Thoracic aorta (tissue), 2 donors: Measurements from ENCODE around the gene CDC42SE1. TPM values are rescaled to one million over a fixed set of nuclear protein-coding genes. Genes with fewer than 3 reads are reported as not detected.

ENCODE experiments used
- ATAC-seq: fragments of 150-250 bp; one replicate; pipeline ENCODE4 v1.8.0; 2017; ENCODE audit warnings: low read depth; ENCODE audit not compliant: insufficient number of reproducible peaks, low FRiP score
- DNase-seq: peaks from one replicate; pipeline ENCODE4 v3.0.0-alpha.2; 2020; ENCODE audit warnings: low spot score
- H3K27ac ChIP-seq, 2 donors: fragments of 200-600 bp; sonication (generic); 1 replicate in 1 of 2; 2 replicates in 1 of 2; pipeline ENCODE4 v1.5.1; 2016; ENCODE audit warnings: mild to moderate bottlenecking in 2 of 2, moderate library complexity in 2 of 2
- H3K27me3 ChIP-seq: fragments of 200-600 bp; sonication (generic); replicated peaks from 2 replicates; pipeline ENCODE4 v1.6.0; 2016; ENCODE audit warnings: mild to moderate bottlenecking; ENCODE audit not compliant: insufficient read depth
- H3K36me3 ChIP-seq: fragments of 200-600 bp; sonication (generic); one replicate; pipeline ENCODE4 v1.5.1; 2016
- H3K4me1 ChIP-seq, 2 donors: fragments of 200-600 bp; sonication (generic); 1 replicate in 1 of 2; 2 replicates in 1 of 2; pipeline versions ENCODE4 v1.5.1 to v1.6.0; 2016; ENCODE audit warnings: low read depth in 2 of 2, mild to moderate bottlenecking in 1 of 2; ENCODE audit not compliant: control insufficient read depth in 1 of 2
- H3K4me3 ChIP-seq: fragments of 200-600 bp; sonication (generic); 2 replicates; pipeline ENCODE4 v1.5.1; 2016; ENCODE audit warnings: mild to moderate bottlenecking
- H3K9me3 ChIP-seq: fragments of 200-600 bp; sonication (generic); 2 replicates; pipeline ENCODE4 v1.5.1; 2016
- total RNA-seq, 2 donors: library from RNA; depleted of rRNA; stranded (reverse); fragments of >200 nt; gene quantifications; one replicate each; pipeline versions ENCODE4 v1.1.0 to v1.2.3, GENCODE V29; 2016
- TF ChIP-seq, protein P1 (sequence below): fragments of 200-600 bp; sonication (generic); IDR thresholded peaks from one replicate; pipeline ENCODE4 v1.5.1; 2019; ENCODE audit warnings: antibody characterized with exemption

Gene CDC42SE1
- total RNA-seq, 2 donors from 2014 or later: 66.2 to 134 TPM

DNA sequence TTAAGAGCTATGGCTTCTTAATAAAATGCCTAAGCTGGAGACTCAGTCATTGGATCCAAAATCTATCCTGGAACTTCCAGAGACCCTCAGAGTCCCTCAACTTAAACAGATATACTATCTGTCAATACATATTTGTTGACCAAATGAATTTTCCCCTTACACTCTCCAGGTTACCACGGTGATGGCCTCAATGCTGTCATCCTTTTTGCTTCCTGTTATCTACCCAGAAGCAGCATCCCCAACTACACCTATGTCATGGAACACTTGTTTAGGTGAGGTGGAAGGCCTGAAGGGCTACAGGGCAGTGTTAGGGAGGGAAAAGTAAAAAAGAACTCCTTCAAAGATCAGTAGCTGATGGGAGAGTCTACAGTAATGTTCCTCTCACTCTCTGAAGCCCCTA lies 16.3 kb downstream of the CDC42SE1 start:
- H3K9me3 ChIP-seq: no peaks in the 10 kb centered on the region
- TF ChIP-seq, protein P1, sequence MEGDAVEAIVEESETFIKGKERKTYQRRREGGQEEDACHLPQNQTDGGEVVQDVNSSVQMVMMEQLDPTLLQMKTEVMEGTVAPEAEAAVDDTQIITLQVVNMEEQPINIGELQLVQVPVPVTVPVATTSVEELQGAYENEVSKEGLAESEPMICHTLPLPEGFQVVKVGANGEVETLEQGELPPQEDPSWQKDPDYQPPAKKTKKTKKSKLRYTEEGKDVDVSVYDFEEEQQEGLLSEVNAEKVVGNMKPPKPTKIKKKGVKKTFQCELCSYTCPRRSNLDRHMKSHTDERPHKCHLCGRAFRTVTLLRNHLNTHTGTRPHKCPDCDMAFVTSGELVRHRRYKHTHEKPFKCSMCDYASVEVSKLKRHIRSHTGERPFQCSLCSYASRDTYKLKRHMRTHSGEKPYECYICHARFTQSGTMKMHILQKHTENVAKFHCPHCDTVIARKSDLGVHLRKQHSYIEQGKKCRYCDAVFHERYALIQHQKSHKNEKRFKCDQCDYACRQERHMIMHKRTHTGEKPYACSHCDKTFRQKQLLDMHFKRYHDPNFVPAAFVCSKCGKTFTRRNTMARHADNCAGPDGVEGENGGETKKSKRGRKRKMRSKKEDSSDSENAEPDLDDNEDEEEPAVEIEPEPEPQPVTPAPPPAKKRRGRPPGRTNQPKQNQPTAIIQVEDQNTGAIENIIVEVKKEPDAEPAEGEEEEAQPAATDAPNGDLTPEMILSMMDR: no peak
- no peaks in the 10 kb centered on the region for H3K27me3 ChIP-seq
- H3K36me3 ChIP-seq: no peaks in the 10 kb centered on the region
- H3K27ac ChIP-seq: no peak overlapping the region
- ATAC-seq: no peak
- peaks cover 5 to 6% of the 10 kb centered on the region in 2 donors for H3K4me1 ChIP-seq
- no peak overlapping the region for H3K4me3 ChIP-seq
- no peak for DNase-seq

DNA sequence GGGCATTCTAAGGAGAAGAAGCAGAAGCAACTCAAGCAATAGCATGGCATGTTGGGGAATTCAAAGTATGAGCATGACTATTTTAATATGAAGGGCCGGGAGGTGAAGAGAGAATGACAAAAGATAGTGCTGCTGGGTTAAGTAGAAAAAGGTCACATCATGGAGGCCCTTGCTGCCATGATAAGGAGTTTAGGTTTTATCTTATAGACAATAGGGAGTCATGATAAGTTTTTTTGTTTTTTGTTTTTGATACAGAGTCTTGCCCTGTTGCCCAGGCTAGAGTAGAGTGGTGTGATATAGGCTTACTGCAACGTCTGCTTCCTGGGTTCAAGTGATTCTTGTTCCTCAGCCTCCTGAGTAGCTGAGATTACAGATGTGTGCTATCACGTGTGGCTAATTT lies 19.9 kb downstream of the CDC42SE1 start:
- H3K27me3 ChIP-seq: no peaks in the 10 kb centered on the region
- H3K27ac ChIP-seq: no peak overlapping the region
- DNase-seq: no peak
- H3K4me1 ChIP-seq: no peaks in the 10 kb centered on the region
- no peak overlapping the region for H3K4me3 ChIP-seq
- no peak for ATAC-seq
- no peaks in the 10 kb centered on the region for H3K36me3 ChIP-seq
- H3K9me3 ChIP-seq: no peaks in the 10 kb centered on the region
- TF ChIP-seq, protein P1: no peak

DNA sequence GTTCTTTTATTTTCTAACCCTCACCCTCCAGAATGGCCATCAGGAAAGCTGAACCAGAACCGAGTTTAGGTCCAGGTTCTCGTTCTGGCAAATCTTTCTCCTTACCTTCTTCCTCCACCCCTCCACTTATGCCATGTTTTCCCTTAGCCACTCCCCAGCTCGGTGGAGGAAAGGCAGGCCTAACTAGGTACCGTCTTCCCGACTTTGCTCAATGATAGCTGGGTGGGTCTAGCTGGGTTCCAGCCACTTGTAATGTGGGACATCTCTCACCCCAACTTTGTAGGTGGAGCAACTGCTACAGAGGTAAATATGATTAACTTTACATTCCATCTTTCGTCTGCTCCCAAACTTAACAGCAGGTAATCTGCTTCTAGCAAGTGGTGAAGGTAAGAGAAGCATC lies 22.4 kb downstream of the CDC42SE1 start:
- TF ChIP-seq, protein P1: no peak

DNA sequence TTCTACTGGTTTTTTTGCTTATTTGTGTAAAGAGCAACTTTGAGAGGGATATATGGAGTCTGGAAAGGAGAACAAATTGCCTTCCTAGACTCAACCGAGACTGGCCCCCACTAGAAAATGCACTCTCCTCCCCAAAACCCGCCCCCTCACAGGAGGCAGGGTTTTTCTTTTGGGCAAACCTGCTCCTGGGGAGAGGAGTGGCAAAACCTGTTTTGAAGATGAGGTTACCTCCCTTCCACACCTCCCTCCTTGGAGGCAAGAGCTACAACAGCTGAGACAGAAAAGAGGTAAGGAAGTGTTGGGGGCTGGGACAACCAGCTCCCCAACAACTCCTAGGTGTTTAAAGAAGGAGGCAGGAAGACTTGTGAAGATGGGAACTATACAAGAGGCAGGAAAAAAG lies 23.1 kb downstream of the CDC42SE1 start, which contains the start of gene BNIPL:
Gene BNIPL (plus strand): TSS at position 231 of the 400 bp plus-strand sequence. CDS start 140 bp downstream, at position 371.
- Histone ChIP-seq H3K27ac (no peak within 1 kb of the TSS), H3K27me3 (no peaks in the 10 kb centered on the region), H3K9me3 (no peaks in the 10 kb centered on the region), H3K36me3 (peaks cover 18% of the 10 kb centered on the region), H3K4me1 (no peaks in the 10 kb centered on the region), H3K4me3 (no peak within 1 kb of the TSS)
- ATAC-seq (no peak), DNase-seq (no peak)
- TF ChIP-seq, protein P1: no peak

More for the DNA sequence above, 22.4 kb downstream of the CDC42SE1 start:
- Histone ChIP-seq H3K27me3 (no peaks in the 10 kb centered on the region), H3K9me3 (no peaks in the 10 kb centered on the region), H3K36me3 (peaks cover 13% of the 10 kb centered on the region), H3K4me1 (no peaks in the 10 kb centered on the region), H3K4me3 (no peak overlapping the region), H3K27ac (no peak overlapping the region)
- DNase-seq: no peak
- no peak for ATAC-seq

DNA sequence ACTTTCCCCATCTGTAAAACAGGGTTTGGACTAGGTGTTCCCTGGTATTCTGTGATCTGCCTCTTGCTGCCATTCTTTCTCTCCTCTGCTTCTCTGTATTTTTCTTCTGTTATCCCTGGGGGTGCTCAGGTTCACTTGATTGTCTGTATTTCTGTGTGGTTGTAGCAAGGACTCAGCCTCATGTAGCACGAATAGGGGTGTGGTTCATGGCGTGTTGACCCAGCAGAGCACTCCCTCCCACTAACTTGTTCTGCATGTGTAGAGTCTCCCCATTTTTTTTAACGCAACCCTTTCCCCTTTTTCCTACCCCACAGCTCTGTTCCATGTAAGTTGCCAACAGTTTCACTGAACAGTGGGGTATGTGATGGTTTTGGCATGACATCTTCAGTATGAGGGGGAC lies 24.3 kb downstream of the CDC42SE1 start:
- H3K4me1 ChIP-seq: no peaks in the 10 kb centered on the region
- no peaks in the 10 kb centered on the region for H3K9me3 ChIP-seq
- ATAC-seq (no peak), DNase-seq (no peak)
- no peak overlapping the region for H3K27ac ChIP-seq
- TF ChIP-seq, protein P1: no peak
- peaks cover 29% of the 10 kb centered on the region for H3K36me3 ChIP-seq
- H3K4me3 ChIP-seq: no peak overlapping the region
- no peaks in the 10 kb centered on the region for H3K27me3 ChIP-seq
